ENCODE measurements around the gene HTRA3. TPM values are rescaled to one million over a fixed set of nuclear protein-coding genes. Genes with fewer than 3 reads are reported as not detected.

HTRA3 gene
- total RNA-seq, 2 donors from 2014 or later = 33.8 to 124 TPM

DNA sequence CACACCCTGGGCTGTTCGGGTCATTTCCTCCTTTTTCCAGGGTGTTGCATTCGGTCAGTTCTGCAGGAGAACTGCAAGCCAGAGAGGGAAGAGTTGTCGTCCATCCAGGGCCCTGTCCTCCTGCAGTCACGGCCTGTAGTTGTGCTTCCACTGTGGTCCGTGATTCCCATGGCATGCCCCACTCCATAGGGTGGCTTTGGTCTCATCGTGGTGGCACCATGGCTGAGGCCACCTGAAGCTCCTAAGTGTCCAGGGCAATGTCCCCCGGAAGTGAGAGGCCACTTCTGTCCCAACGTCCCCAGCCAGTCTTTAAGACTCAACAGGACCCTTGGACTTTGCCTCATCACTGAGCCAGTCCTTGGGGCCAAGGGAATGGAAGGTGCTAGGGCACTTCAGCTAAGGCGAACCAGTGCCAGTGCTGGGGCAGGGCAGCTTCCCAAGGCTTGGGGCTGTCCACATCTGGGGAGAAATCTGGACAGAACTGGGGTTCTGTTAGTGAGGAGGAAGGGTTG, 83.7 kb downstream of the HTRA3 start:
- no peaks in the 10 kb centered on the region for H3K27me3 ChIP-seq
- H3K9me3 ChIP-seq = no peaks in the 10 kb centered on the region
- H3K4me1 ChIP-seq = peaks cover 0 to 27% of the 10 kb centered on the region in 2 donors
- TF ChIP-seq, protein P1, sequence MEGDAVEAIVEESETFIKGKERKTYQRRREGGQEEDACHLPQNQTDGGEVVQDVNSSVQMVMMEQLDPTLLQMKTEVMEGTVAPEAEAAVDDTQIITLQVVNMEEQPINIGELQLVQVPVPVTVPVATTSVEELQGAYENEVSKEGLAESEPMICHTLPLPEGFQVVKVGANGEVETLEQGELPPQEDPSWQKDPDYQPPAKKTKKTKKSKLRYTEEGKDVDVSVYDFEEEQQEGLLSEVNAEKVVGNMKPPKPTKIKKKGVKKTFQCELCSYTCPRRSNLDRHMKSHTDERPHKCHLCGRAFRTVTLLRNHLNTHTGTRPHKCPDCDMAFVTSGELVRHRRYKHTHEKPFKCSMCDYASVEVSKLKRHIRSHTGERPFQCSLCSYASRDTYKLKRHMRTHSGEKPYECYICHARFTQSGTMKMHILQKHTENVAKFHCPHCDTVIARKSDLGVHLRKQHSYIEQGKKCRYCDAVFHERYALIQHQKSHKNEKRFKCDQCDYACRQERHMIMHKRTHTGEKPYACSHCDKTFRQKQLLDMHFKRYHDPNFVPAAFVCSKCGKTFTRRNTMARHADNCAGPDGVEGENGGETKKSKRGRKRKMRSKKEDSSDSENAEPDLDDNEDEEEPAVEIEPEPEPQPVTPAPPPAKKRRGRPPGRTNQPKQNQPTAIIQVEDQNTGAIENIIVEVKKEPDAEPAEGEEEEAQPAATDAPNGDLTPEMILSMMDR (IDR thresholded peaks at IDR 0.05) = no peak
- DNase-seq (ENCODE audit: low spot score) = no peak
- no peaks in the 10 kb centered on the region for H3K36me3 ChIP-seq
- no peak overlapping the region for H3K4me3 ChIP-seq
- H3K27ac ChIP-seq = no peak overlapping the region

DNA sequence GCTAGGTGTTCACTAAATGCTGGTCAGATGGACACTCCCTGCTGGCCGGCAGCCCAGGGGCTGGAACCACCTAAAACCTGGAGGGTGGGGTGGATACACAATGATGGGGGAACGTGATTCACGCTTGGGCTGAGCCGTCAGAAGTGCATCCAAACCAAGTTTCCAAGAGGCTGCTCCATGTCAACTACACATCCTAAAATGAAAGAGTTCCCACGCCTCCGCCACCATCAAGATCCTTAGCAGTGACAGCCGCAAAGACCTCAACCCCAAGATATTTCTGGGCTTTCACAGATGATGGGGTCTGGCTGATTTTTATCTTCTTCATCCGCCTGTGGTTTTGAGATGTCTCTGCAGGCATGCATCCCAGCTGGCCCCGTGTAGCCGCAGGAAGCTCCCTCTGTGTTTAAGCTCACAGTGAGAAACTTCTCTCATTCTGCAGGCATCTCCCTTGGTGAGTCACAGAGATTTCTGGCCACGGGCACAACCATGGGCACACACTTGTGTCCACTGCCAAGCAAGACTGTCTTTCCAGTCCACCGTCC, 84.4 kb downstream of the HTRA3 start:
- H3K9me3 ChIP-seq = no peaks in the 10 kb centered on the region
- TF ChIP-seq, protein P1 (IDR thresholded peaks at IDR 0.05) = no peak
- no peaks in the 10 kb centered on the region for H3K36me3 ChIP-seq
- H3K4me1 ChIP-seq = peaks cover 0 to 27% of the 10 kb centered on the region in 2 donors
- no peak overlapping the region for H3K27ac ChIP-seq
- H3K4me3 ChIP-seq = no peak overlapping the region
- no peaks in the 10 kb centered on the region for H3K27me3 ChIP-seq
- DNase-seq (ENCODE audit: low spot score) = no peak

DNA sequence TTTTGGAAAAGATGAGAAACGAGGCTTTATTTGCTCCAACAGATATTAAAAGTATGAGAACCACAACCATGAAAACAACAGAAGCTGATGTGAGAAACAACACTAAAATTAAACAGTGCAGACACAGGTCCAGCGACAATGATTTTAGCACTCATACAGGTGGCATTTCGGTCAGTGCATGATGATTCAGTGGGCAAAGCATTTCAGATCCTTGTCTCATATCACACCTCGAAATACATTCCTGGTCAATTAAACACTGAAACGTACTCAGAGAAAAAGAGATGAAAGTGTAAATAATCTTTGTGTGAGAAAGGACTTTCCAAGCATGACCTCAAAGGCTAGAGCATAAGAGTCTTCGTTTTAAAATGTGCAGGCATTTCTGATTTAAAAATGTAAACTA, 85.8 kb downstream of the HTRA3 start:
- Histone ChIP-seq H3K27me3 (no peaks in the 10 kb centered on the region), H3K36me3 (no peaks in the 10 kb centered on the region), H3K4me1 (peaks cover 0 to 27% of the 10 kb centered on the region in 2 donors), H3K4me3 (no peak overlapping the region), H3K27ac (no peak overlapping the region), H3K9me3 (no peaks in the 10 kb centered on the region)
- TF ChIP-seq, protein P1 (IDR thresholded peaks at IDR 0.05) = no peak
- no peak for DNase-seq (ENCODE audit: low spot score)

DNA sequence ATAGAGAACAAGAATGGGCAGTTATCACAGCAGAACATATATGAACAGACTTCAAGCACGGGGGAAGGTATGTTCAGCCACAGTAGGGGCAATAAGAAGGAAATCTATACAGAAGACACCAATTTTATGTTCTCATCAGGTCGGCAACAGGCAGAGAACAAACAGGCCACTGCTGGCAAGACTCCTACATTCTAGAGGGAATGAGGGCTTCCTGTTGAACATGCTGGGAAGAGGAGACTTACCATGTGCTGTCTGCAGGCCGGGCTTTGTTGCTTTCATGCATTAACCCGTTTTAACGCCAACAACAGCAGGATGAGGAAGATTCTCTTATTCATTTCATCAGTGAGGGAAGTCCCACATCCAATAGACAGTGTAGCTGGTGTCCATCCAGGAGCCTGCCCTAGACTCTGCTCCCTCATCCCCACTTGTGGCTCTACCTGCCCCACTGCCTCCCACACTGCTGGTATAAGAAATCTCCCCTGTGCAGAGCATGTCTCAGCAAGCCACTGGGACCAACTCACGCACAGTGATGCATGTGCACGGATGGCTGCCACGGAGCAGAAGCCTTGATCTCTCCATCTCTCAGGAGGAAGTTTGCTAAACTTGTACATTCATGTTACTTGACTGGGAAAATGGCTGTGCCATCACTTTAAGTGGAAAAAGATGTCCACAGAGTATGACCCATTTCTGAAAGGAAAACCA, 86.5 kb downstream of the HTRA3 start:
- DNase-seq (ENCODE audit: low spot score) = no peak
- H3K36me3 ChIP-seq = no peaks in the 10 kb centered on the region
- TF ChIP-seq, protein P1 (IDR thresholded peaks at IDR 0.05) = no peak
- no peaks in the 10 kb centered on the region for H3K9me3 ChIP-seq
- no peak overlapping the region for H3K27ac ChIP-seq
- no peaks in the 10 kb centered on the region for H3K27me3 ChIP-seq
- H3K4me1 ChIP-seq = peaks cover 0 to 31% of the 10 kb centered on the region in 2 donors
- no peak overlapping the region for H3K4me3 ChIP-seq

Other genes starting within 250 kb of the HTRA3 start
- 10 to 100 TPM in 1 of 2 donors, 1 to 10 TPM in 1; 5.7 to 11.2 TPM for gene ABLIM2, start 110.9 kb upstream of the HTRA3 start, total RNA-seq
- 10 to 100 TPM in 1 of 2 donors, 1 to 10 TPM in 1; 8.9 to 13.9 TPM for gene SH3TC1, start 70.5 kb upstream of the HTRA3 start, total RNA-seq
- 10 to 100 TPM; 66.9 to 68.8 TPM for gene ACOX3, start 171.0 kb downstream of the HTRA3 start, total RNA-seq
- 10 to 100 TPM; 10.5 to 11.4 TPM for gene TRMT44, start 171.0 kb downstream of the HTRA3 start, total RNA-seq